Diencephalon (tissue), 1 donor: ENCODE data around the gene FMO4. TPM values are rescaled to one million over a fixed set of nuclear protein-coding genes. Genes with fewer than 3 reads are reported as not detected.

Experiments
- small RNA-seq: library from RNA; depleted of rRNA; stranded (forward); fragments of <200 nt; gene quantifications from one replicate; pipeline ENCODE3, GENCODE V24; 2014
- total RNA-seq: library from RNA; depleted of rRNA; stranded (reverse); fragments of >200 nt; gene quantifications from one replicate; pipeline ENCODE4 v1.2.3, GENCODE V29; 2014

FMO4 gene
- total RNA-seq: 0.46 TPM

GRCh38 chr1:171313835-171314320, at the start of gene FMO4:
FMO4 (plus strand) TSS chr1:171314183; CDS start chr1:171319826, 5,643 bp downstream.

Small RNAs within 50 kb of the gene (small RNA-seq; reads per million reads assigned to genes)
- gene SRP14P4: not detected

Other genes starting within 250 kb of the FMO4 start
- gene FMO3, start 223.3 kb upstream of the FMO4 start, total RNA-seq: 1.2 TPM
- 1.2 TPM for gene FMO2, start 128.9 kb upstream of the FMO4 start, total RNA-seq
- gene FMO1, start 65.7 kb upstream of the FMO4 start, total RNA-seq: 2.3 TPM
- gene PRRC2C, start 171.3 kb downstream of the FMO4 start, total RNA-seq: 49.8 TPM